GM12878 (cell line): ENCODE measurements around the gene TOMM22. TPM values are rescaled to one million over a fixed set of nuclear protein-coding genes. Genes with fewer than 3 reads are reported as not detected.

Experiments
- ATAC-seq: fragments of 200-7000 bp; cut with Tn5 transposase; 3 replicates; pipeline ENCODE4 v1.9.1; 2020; ENCODE audit warnings: mild to moderate bottlenecking, moderate library complexity
- BruUV-seq: library from RNA; stranded (reverse); fragments of 400-500 nt; replicated peaks from 2 replicates; lab custom pipeline; 2021; lab: Mats Ljungman, UMichigan
- CTCF ChIA-PET: fragments of 300-600 bp; sonication (Branson Sonifier 250); formaldehyde crosslinking; extraction: SDS; loops from one replicate; lab custom pipeline; 2021; ENCODE audit warnings: inconsistent platforms; lab: Yijun Ruan, JAX
- POLR2A ChIA-PET: fragments of 350-600 bp; formaldehyde crosslinking; extraction: SDS; loops from one replicate; lab custom pipeline; 2021; ENCODE audit warnings: inconsistent platforms; lab: Charles Lee
- RAD21 ChIA-PET: fragments of 300-600 bp; sonication (Branson Sonifier 250); formaldehyde crosslinking; loops from one replicate; lab custom pipeline; 2023; ENCODE audit warnings: antibody characterized with exemption; ENCODE audit not compliant: unreplicated experiment; lab: Charles Lee
- SMC1A ChIA-PET: fragments of 300-600 bp; sonication (Branson Sonifier 250); formaldehyde crosslinking; loops from one replicate; lab custom pipeline; 2023; ENCODE audit not compliant: unreplicated experiment, uncharacterized antibody; lab: Charles Lee
- DNase-seq: peaks from one replicate; pipeline ENCODE4 v3.0.0-alpha.2; 2011; ENCODE audit warnings: low read depth, low spot score
- FAIRE-seq: peaks from 3 replicates; lab custom pipeline; 2011; peaks lifted over from hg19 to GRCh38; lab: Jason Lieb, UNC
- H2AFZ ChIP-seq: 2 replicates; pipeline ENCODE4 v1.6.0; 2011; ENCODE audit warnings: low read depth, low read length, control low read depth; ENCODE audit not compliant: control insufficient read depth
- H3K27ac ChIP-seq: 2 replicates; pipeline ENCODE4 v1.5.1; 2011; ENCODE audit warnings: control low read depth; ENCODE audit not compliant: control insufficient read depth, insufficient read depth
- H3K27me3 ChIP-seq, 2 experiments: replicated peaks in 1 of 2; 2 replicates each; pipeline versions ENCODE4 v1.6.0 to v1.6.1; 2011; ENCODE audit warnings: low read length in 1 of 2; ENCODE audit not compliant: control insufficient read depth in 2 of 2, insufficient read depth in 2 of 2
- H3K36me3 ChIP-seq, 2 experiments: 2 replicates each; pipeline ENCODE4 v1.5.1; 2011; ENCODE audit warnings: low read length in 1 of 2; ENCODE audit not compliant: control insufficient read depth in 2 of 2, insufficient read depth in 2 of 2
- H3K4me1 ChIP-seq: 2 replicates; pipeline ENCODE4 v1.6.1; 2011; ENCODE audit warnings: mild to moderate bottlenecking, low read length, moderate library complexity, mixed read lengths; ENCODE audit not compliant: control insufficient read depth, insufficient read depth
- H3K4me2 ChIP-seq: 2 replicates; pipeline ENCODE4 v1.6.0; 2011; ENCODE audit warnings: control low read depth; ENCODE audit not compliant: control insufficient read depth, insufficient read depth
- H3K4me3 ChIP-seq: fragments of 200-600 bp; sonication (generic); 2 replicates; pipeline ENCODE4 v1.5.1; 2016
- H3K79me2 ChIP-seq: 2 replicates; pipeline ENCODE4 v1.6.0; 2011; ENCODE audit warnings: low read length; ENCODE audit not compliant: control insufficient read depth, insufficient read depth
- H3K9ac ChIP-seq: 2 replicates; pipeline ENCODE4 v1.8.0; 2011; ENCODE audit warnings: low read length, control low read depth, mixed read lengths; ENCODE audit not compliant: control insufficient read depth, insufficient read depth
- H3K9me3 ChIP-seq: replicated peaks from 3 replicates; pipeline ENCODE4 v1.5.1; 2011; ENCODE audit warnings: mild to moderate bottlenecking, low read length; ENCODE audit not compliant: control insufficient read depth, insufficient read depth
- H4K20me1 ChIP-seq: 2 replicates; pipeline ENCODE4 v1.6.0; 2011; ENCODE audit not compliant: control insufficient read depth, insufficient read depth
- HCFC1 ChIP-seq: fragments of 150-350 bp; IDR thresholded peaks from 2 replicates; pipeline ENCODE4 v1.6.1; 2014; ENCODE audit warnings: low read length
- IKZF1 ChIP-seq: fragments of 450-650 bp; conservative IDR thresholded peaks from 2 replicates; pipeline ENCODE4 v1.6.1; 2017; ENCODE audit warnings: antibody characterized with exemption, mild to moderate bottlenecking
- MLLT1 ChIP-seq: fragments of 450-650 bp; IDR thresholded peaks from 2 replicates; pipeline ENCODE4 v1.6.1; 2016; ENCODE audit warnings: mild to moderate bottlenecking
- ZBTB33 ChIP-seq: fragments of 450-650 bp; IDR thresholded peaks from 2 replicates; pipeline ENCODE4 v1.6.1; 2017; ENCODE audit warnings: mild to moderate bottlenecking
- ZBTB40 ChIP-seq: fragments of 450-650 bp; IDR thresholded peaks from 2 replicates; pipeline ENCODE4 v1.6.1; 2016; ENCODE audit warnings: mild to moderate bottlenecking, moderate library complexity, borderline replicate concordance
- WGBS: methylation state at CpG from one replicate; pipeline ENCODE4 v1.1.6; 2016; ENCODE audit warnings: low lambda C conversion rate; ENCODE audit not compliant: insufficient replicate concordance, insufficient coverage; ENCODE audit errors: missing lambda C conversion rate; 5-methylcytosine and 5-hydroxymethylcytosine counted together
- in situ Hi-C: fragments of 300-500 bp; cut with MboI; formaldehyde crosslinking; loops from 9 replicates; pipeline ENCODE4 v1.14.3; 2018; ENCODE audit warnings: mixed read lengths
- intact Hi-C: fragments of 100-400 bp; cut with micrococcal nuclease; formaldehyde crosslinking; loops from one replicate; pipeline ENCODE4 v1.14.2; 2022; ENCODE audit not compliant: unreplicated experiment
- polyA plus RNA-seq, 11 experiments: library from polyadenylated mRNA; depleted of rRNA in 4 of 11; unstranded in 6 of 11; stranded (reverse) in 5 of 11; fragments of >200 nt; fragmentation: Nextera tagmentation in 4 of 11; fragmentation: Illumina TruSeq in 1 of 11; extraction: Ambion mirVana in 4 of 11; extraction: Trizol in 1 of 11; gene quantifications; 1 replicate in 1 of 11; 2 replicates in 10 of 11; pipeline versions ENCODE4 v1.2.1 to v1.2.3, GENCODE V29; 2011 to 2016; ENCODE audit warnings: inconsistent platforms in 2 of 11, missing spikeins in 2 of 11, low read depth in 1 of 11
- total RNA-seq, 4 experiments: library from RNA; depleted of rRNA in 3 of 4; stranded (reverse); fragments of >200 nt in 3 of 4; fragmentation: Illumina TruSeq in 1 of 4; extraction: Trizol in 1 of 4; gene quantifications; 2 replicates each; pipeline versions ENCODE4 v1.2.1 to v1.2.3, GENCODE V29; 2013 to 2021

Gene TOMM22
- total and polyA plus RNA-seq, 10 of the 15 experiments (the other 5 are each of a cell fraction or from before 2014, with no cell fraction given): 37.6 to 197 (median 94.9) TPM

- SMC1A ChIA-PET: interaction anchor here (0.9 to 7.6 kb wide), 5 partner anchors 10 to 40 kb away, joined by 3 to 54 read pairs (median 11); partner anchors contain the start of genes CBY1, FAM227A, GTPBP1 and TOMM22
- peaks cover 56% of the 10 kb centered on the region for H3K79me2 ChIP-seq
- H3K4me1 ChIP-seq: peaks cover 8% of the 10 kb centered on the region
- H3K4me3 ChIP-seq: peak overlapping the region; percentile 86
- no peaks in the 10 kb centered on the region for H3K9me3 ChIP-seq
- H4K20me1 ChIP-seq: no peaks in the 10 kb centered on the region
- 0 out of 4 replicates have a peak, but pooled peaks cover 0 to 7% of the 10 kb centered on the region in 2 experiments for H3K36me3 ChIP-seq
- intact Hi-C loops (no loop called here), in situ Hi-C loops (no loop called here)
- CTCF ChIA-PET: interaction anchor here (0.6 to 4.4 kb wide), 8 partner anchors 10 to 802 kb away, joined by 3 to 45 read pairs (median 4); partner anchors contain the start of gene TOMM22
- ATAC-seq (no peak), DNase-seq (no peak), FAIRE-seq (no peak)
- peak overlapping the region; percentile 83 for H3K4me2 ChIP-seq
- no peak overlapping the region for H2AFZ ChIP-seq
- WGBS: 77% methylated on average over 8 of the region's 8 CpGs
- no peaks in the 10 kb centered on the region for H3K27me3 ChIP-seq
- peak; percentile 94 for TF ChIP-seq MLLT1
- TF ChIP-seq HCFC1: no peak
- TF ChIP-seq ZBTB40: peak; percentile 25; the same call in 1 of the 2 replicates
- peak; percentile 92; the same call in 1 of the 2 replicates for TF ChIP-seq ZBTB33
- 0 out of 2 replicates have a peak, but pooled peaks have one; percentile 24 for TF ChIP-seq IKZF1
- no peak overlapping the region for H3K9ac ChIP-seq
- RAD21 ChIA-PET: interaction anchor here (1.7 to 5.3 kb wide), 3 partner anchors 11 to 16 kb away, joined by 3 to 30 read pairs (median 12); partner anchors contain the start of gene TOMM22
- POLR2A ChIA-PET: interaction anchor here (1.0 to 5.9 kb wide), 8 partner anchors 8 to 60 kb away, joined by 4 to 43 read pairs (median 12); partner anchors contain the start of genes CBY1, FAM227A, GTPBP1 and SUN2
- no TSS peak for BruUV-seq
- H3K27ac ChIP-seq: no peak overlapping the region
Measured at GRCh38 chr22:38697425-38698089, 15.8 kb downstream of the TOMM22 start.
